GM12878 (cell line): ENCODE data around the gene ZNF81.

ENCODE experiments used
- ATF2 ChIP-seq: IDR thresholded peaks from 2 replicates; pipeline ENCODE4 v1.6.1; 2012; ENCODE audit warnings: low read length, inconsistent platforms
- CTCF ChIP-seq, 3 experiments: IDR thresholded peaks in 2 of 3; conservative IDR thresholded peaks in 1 of 3; 2 replicates each; pipeline ENCODE4 v1.5.1; 2011; ENCODE audit warnings: low read depth in 3 of 3, low read length in 3 of 3, mild to moderate bottlenecking in 3 of 3, control low read depth in 2 of 3, moderate library complexity in 2 of 3, inconsistent platforms in 1 of 3, mixed read lengths in 1 of 3; ENCODE audit not compliant: control insufficient read depth in 2 of 3, insufficient read depth in 1 of 3; ENCODE audit errors: extremely low read depth in 1 of 3
- EZH2 ChIP-seq: IDR thresholded peaks from 2 replicates; pipeline ENCODE4 v1.6.1; 2012; ENCODE audit warnings: low read depth, mild to moderate bottlenecking, control low read depth, inconsistent platforms, low read length, borderline replicate concordance; ENCODE audit not compliant: control insufficient read depth
- NFIC ChIP-seq: IDR thresholded peaks from 2 replicates; pipeline ENCODE4 v1.6.1; 2012; ENCODE audit warnings: low read depth, mild to moderate bottlenecking, inconsistent platforms, low read length, moderate library complexity
- POLR2AphosphoS2 ChIP-seq: IDR thresholded peaks from 2 replicates; pipeline ENCODE4 v1.6.1; 2011; ENCODE audit warnings: low read depth, mild to moderate bottlenecking, low read length, improper control_type of control experiment, moderate library complexity
- SPI1 ChIP-seq: IDR thresholded peaks from 2 replicates; pipeline ENCODE4 v1.6.1; 2011; ENCODE audit warnings: low read depth, mild to moderate bottlenecking, low read length, moderate library complexity, borderline replicate concordance; ENCODE audit not compliant: insufficient read depth

GRCh38 chrX:47838361-47838760 lies 1.7 kb downstream of the ZNF81 start:
- TF ChIP-seq ATF2, result no peak
- no peak for TF ChIP-seq NFIC
- TF ChIP-seq POLR2AphosphoS2, result no peak
- TF ChIP-seq SPI1, result no peak
- TF ChIP-seq CTCF (IDR thresholded peaks at IDR 0.05 in 2 of 3, conservative IDR thresholded peaks at IDR 0.05 in 1 of 3; ENCODE audit: control insufficient read depth in 2 of 3, extremely low read depth in 1 of 3, insufficient read depth in 1 of 3, low read depth in 3 of 3, low read length in 3 of 3), result no peak
- TF ChIP-seq EZH2, result no peak
